T-helper 2 cell treated with Interferon-gamma antibody and Interleukin-4, amounts not matched to agents 5 μg/mL and 100 μg/mL, for 36 hours (primary cell): ENCODE data around the gene BTBD3.

ENCODE experiments used
- DNase-seq: peaks from one replicate; pipeline ENCODE4 v3.0.0; 2021; ENCODE audit warnings: low spot score
- H3K27ac Mint-ChIP-seq: one replicate; pipeline ENCODE4 v1.8.0; 2021; ENCODE audit warnings: mild to moderate bottlenecking, mixed read lengths
- H3K27me3 Mint-ChIP-seq: one replicate; pipeline ENCODE4 v1.8.0; 2021; ENCODE audit warnings: low read depth, mixed read lengths
- H3K36me3 Mint-ChIP-seq: one replicate; pipeline ENCODE4 v1.8.0; 2021; ENCODE audit warnings: low read depth, mixed read lengths
- H3K4me1 Mint-ChIP-seq: one replicate; pipeline ENCODE4 v1.8.0; 2021; ENCODE audit warnings: low read depth, mixed read lengths
- H3K4me3 Mint-ChIP-seq: one replicate; pipeline ENCODE4 v1.8.0; 2022; ENCODE audit warnings: mild to moderate bottlenecking, moderate library complexity, mixed read lengths
- H3K9me3 Mint-ChIP-seq: one replicate; pipeline ENCODE4 v1.8.0; 2021; ENCODE audit warnings: mixed read lengths

The BTBD3 gene

GRCh38 chr20:11966186-11966585 is 48.5 kb downstream of the BTBD3 start:
- no peaks in the 10 kb centered on the region for H3K4me1 Mint-ChIP-seq
- DNase-seq, result no peak
- H3K4me3 Mint-ChIP-seq, result no peak overlapping the region
- H3K27me3 Mint-ChIP-seq, result no peaks in the 10 kb centered on the region
- H3K9me3 Mint-ChIP-seq, result no peaks in the 10 kb centered on the region
- H3K27ac Mint-ChIP-seq, result no peak overlapping the region
- H3K36me3 Mint-ChIP-seq, result no peaks in the 10 kb centered on the region

DNA sequence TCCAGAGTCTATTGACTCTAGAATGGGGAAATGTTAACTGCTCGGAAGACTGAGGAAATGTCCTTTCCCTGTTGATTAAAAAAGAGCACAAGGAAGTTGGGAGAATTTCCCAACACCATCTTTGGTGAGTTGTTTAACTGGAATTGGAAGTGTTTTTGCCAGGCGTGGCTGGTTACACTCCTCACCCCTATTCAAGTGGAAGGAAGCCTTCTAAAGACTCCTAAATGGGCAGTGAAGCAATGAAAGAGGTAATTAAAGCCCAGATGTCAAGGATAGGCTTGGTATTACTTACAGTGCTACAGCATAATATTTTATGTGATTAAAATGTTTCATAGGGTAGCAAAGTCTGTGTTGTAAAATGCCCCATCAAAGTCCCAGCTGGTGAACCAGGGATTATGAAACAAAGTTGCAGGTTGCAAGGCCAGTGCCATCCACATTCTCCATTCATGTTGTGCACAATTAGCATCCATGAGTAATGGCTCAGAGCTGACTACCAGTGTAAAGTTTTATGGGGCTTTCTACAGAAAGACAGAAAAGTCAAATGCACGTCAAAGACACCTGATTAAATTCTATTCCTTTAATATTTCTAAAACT is 52.6 kb downstream of the BTBD3 start:
- DNase-seq, result no peak
- no peaks in the 10 kb centered on the region for H3K9me3 Mint-ChIP-seq
- no peaks in the 10 kb centered on the region for H3K36me3 Mint-ChIP-seq
- no peak overlapping the region for H3K4me3 Mint-ChIP-seq
- H3K4me1 Mint-ChIP-seq, result no peaks in the 10 kb centered on the region
- no peak overlapping the region for H3K27ac Mint-ChIP-seq
- H3K27me3 Mint-ChIP-seq, result no peaks in the 10 kb centered on the region

DNA sequence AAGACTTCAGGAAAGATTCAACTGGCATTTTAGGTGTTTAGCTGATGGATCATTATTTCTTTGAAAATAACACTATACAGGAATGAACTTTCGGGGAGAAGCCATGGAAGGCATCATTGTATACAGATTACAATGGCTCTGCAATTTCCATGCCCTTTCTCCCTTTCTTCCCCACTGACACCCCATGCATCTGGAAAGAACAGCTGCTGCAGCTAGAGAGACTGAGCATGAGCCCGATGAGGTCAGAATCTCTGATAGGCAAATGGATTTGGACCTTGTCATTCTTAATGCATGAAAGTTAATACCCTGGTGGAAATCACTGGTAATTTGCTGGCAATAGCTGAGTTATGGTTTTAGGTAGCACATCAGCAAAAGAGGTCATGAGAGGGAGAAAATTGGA is 54.8 kb downstream of the BTBD3 start:
- Mint-ChIP-seq H3K27me3 (no peaks in the 10 kb centered on the region), H3K36me3 (no peaks in the 10 kb centered on the region), H3K4me1 (no peaks in the 10 kb centered on the region), H3K4me3 (no peak overlapping the region), H3K9me3 (no peaks in the 10 kb centered on the region), H3K27ac (no peak overlapping the region)
- DNase-seq, result no peak
